Lung (tissue), 12 donors: ENCODE data around the gene TMEM51. TPM values are rescaled to one million over a fixed set of nuclear protein-coding genes. Genes with fewer than 3 reads are reported as not detected.

Experiments
- ATAC-seq: fragments of 200-7000 bp; cut with Tn5 transposase; one replicate; pipeline ENCODE4 v1.9.1; 2020; ENCODE audit warnings: moderate number of reproducible peaks; ENCODE audit not compliant: insufficient read depth, low FRiP score
- DNase-seq, 3 donors: peaks; one replicate each; pipeline ENCODE4 v3.0.0-alpha.2; 2013 to 2017
- H3K27ac ChIP-seq, 2 donors: one replicate each; pipeline ENCODE4 v1.5.1; 2013; ENCODE audit warnings: mild to moderate bottlenecking in 2 of 2, moderate library complexity in 2 of 2, control low read depth in 1 of 2, inconsistent platforms in 1 of 2, low read depth in 1 of 2, low read length in 1 of 2
- H3K27me3 ChIP-seq, 3 donors: one replicate each; pipeline ENCODE4 v1.5.1; 2013; ENCODE audit warnings: low read length in 2 of 3; ENCODE audit not compliant: control insufficient read depth in 3 of 3, insufficient read depth in 3 of 3
- H3K36me3 ChIP-seq, 4 donors: one replicate each; pipeline ENCODE4 v1.5.1; 2013; ENCODE audit warnings: low read length in 4 of 4, mild to moderate bottlenecking in 1 of 4, moderate library complexity in 1 of 4; ENCODE audit not compliant: control insufficient read depth in 4 of 4, insufficient read depth in 4 of 4
- H3K4me1 ChIP-seq, 5 donors: one replicate each; pipeline ENCODE4 v1.5.1; 2013; ENCODE audit warnings: low read length in 5 of 5, mild to moderate bottlenecking in 2 of 5, moderate library complexity in 1 of 5; ENCODE audit not compliant: control insufficient read depth in 5 of 5, insufficient read depth in 5 of 5
- H3K4me3 ChIP-seq: one replicate; pipeline ENCODE4 v1.5.1; 2013; ENCODE audit warnings: mild to moderate bottlenecking, control low read depth, moderate library complexity
- H3K9ac ChIP-seq, 2 donors: one replicate each; pipeline ENCODE4 v1.5.1; 2013; ENCODE audit warnings: low read length in 2 of 2, control low read depth in 1 of 2; ENCODE audit not compliant: insufficient read depth in 1 of 2
- H3K9me3 ChIP-seq, 4 donors: one replicate each; pipeline ENCODE4 v1.5.1; 2013; ENCODE audit warnings: low read length in 3 of 4, mild to moderate bottlenecking in 1 of 4, moderate library complexity in 1 of 4; ENCODE audit not compliant: control insufficient read depth in 4 of 4, insufficient read depth in 3 of 4
- WGBS, 2 donors: extraction: QIAGEN DNeasy Blood & Tissue Kit; methylation state at CpG; one replicate each; pipeline ENCODE4 v1.1.7; 2013; 5-methylcytosine and 5-hydroxymethylcytosine counted together
- polyA plus RNA-seq, 2 donors: library from polyadenylated mRNA; stranded (reverse); fragments of 200-250 nt; gene quantifications; one replicate each; pipeline ENCODE4 v1.2.1, GENCODE V29; 2013
- total RNA-seq, 2 donors: library from RNA; depleted of rRNA in 1 of 2; stranded (reverse); fragments of >200 nt in 1 of 2; gene quantifications; one replicate each; pipeline ENCODE4 v1.2.1, GENCODE V29; 2014 to 2021
- TF ChIP-seq, protein P1 (sequence below): IDR thresholded peaks from 2 replicates; pipeline ENCODE4 v1.5.1; 2012; ENCODE audit warnings: mild to moderate bottlenecking; ENCODE audit errors: control extremely low read depth, extremely low read depth
- donor health status: control.
- donor health status: control.
- donor health status: Bipolar disorder and iron deficiency.
- donor health status: healthy.
- donor health status: DM: yes; HTN: yes; CAD: no.

TMEM51 gene
- total and polyA plus RNA-seq, 4 donors, result 7.7 to 17.8 (median 12.2) TPM

GRCh38 chr1:15261155-15262002, 107.8 kb downstream of the TMEM51 start:
- Histone ChIP-seq H3K27me3 (no peaks in the 10 kb centered on the region), H3K4me1 (peaks cover 0 to 11% (median 6%) of the 10 kb centered on the region in 5 donors), H3K9me3 (peaks cover 0 to 6% (median 0%) of the 10 kb centered on the region in 4 donors), H3K9ac (no peak overlapping the region), H3K27ac (peak overlapping the region in 1 of 2 donors; percentile 73), H3K36me3 (no peaks in the 10 kb centered on the region), H3K4me3 (no peak overlapping the region)
- DNase-seq (peak in 1 of 3 donors; percentile 45), ATAC-seq (peak; percentile 61)
- TF ChIP-seq, protein P1, sequence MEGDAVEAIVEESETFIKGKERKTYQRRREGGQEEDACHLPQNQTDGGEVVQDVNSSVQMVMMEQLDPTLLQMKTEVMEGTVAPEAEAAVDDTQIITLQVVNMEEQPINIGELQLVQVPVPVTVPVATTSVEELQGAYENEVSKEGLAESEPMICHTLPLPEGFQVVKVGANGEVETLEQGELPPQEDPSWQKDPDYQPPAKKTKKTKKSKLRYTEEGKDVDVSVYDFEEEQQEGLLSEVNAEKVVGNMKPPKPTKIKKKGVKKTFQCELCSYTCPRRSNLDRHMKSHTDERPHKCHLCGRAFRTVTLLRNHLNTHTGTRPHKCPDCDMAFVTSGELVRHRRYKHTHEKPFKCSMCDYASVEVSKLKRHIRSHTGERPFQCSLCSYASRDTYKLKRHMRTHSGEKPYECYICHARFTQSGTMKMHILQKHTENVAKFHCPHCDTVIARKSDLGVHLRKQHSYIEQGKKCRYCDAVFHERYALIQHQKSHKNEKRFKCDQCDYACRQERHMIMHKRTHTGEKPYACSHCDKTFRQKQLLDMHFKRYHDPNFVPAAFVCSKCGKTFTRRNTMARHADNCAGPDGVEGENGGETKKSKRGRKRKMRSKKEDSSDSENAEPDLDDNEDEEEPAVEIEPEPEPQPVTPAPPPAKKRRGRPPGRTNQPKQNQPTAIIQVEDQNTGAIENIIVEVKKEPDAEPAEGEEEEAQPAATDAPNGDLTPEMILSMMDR, result no peak
- 15 to 23% methylated on average over 20 of the region's 20 CpGs for WGBS, 2 donors

DNA sequence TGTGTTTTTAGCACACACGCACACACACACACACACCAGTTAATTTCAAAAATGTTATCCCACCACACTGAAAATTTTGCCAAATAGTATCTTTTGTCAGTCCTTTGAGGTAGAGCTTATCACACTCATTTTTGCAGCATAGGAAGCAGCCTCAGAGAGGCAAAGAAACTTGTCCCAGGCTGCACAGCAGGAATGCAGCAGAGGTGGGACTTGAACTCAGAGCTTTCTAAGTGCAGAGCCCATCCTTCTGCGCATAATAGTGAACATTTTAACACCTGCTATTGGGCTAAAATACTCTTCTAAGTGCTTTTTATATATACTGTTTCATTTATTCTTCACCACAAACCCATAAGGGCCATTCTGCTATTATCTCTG, 108.4 kb downstream of the TMEM51 start:
- peak overlapping the region in 1 of 2 donors; percentile 73 for H3K27ac ChIP-seq
- ATAC-seq (no peak), DNase-seq (no peak)
- no peaks in the 10 kb centered on the region for H3K27me3 ChIP-seq
- H3K9me3 ChIP-seq, result peaks cover 0 to 6% (median 0%) of the 10 kb centered on the region in 4 donors
- H3K9ac ChIP-seq, result no peak overlapping the region
- H3K4me3 ChIP-seq, result no peak overlapping the region
- TF ChIP-seq, protein P1, result no peak
- 82 to 98% methylated on average over 2 of the region's 2 CpGs for WGBS, 2 donors
- peaks cover 0 to 11% (median 6%) of the 10 kb centered on the region in 5 donors for H3K4me1 ChIP-seq
- no peaks in the 10 kb centered on the region for H3K36me3 ChIP-seq

DNA sequence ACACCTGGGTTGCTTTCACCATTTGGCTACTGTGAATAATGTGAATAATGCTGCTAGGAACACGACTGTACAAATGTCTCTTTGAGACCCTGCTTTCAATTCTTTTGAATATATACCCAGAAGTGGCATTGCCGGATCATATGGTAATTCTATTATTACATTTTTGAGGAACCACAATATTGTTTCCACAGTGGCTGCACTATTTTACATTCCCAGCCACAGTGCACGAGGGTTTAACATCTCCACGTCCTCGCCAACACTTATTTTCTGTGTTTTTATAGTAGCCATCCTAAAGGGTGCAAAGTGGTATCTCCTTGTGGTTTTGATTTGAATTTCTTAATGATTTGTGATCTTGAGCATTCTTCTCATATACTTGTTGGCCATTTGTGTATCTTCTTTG, 109.2 kb downstream of the TMEM51 start:
- no peak overlapping the region for H3K27ac ChIP-seq
- H3K27me3 ChIP-seq, result no peaks in the 10 kb centered on the region
- ATAC-seq (no peak), DNase-seq (no peak)
- H3K36me3 ChIP-seq, result no peaks in the 10 kb centered on the region
- H3K9me3 ChIP-seq, result peaks cover 0 to 6% (median 0%) of the 10 kb centered on the region in 4 donors
- TF ChIP-seq, protein P1, result no peak
- WGBS, 2 donors, result 87 to 88% methylated on average over 5 of the region's 5 CpGs
- H3K9ac ChIP-seq, result no peak overlapping the region
- H3K4me1 ChIP-seq, result peaks cover 0 to 11% (median 6%) of the 10 kb centered on the region in 5 donors
- no peak overlapping the region for H3K4me3 ChIP-seq
